ENCODE results near the gene CFAP221.

The CFAP221 gene

DNA sequence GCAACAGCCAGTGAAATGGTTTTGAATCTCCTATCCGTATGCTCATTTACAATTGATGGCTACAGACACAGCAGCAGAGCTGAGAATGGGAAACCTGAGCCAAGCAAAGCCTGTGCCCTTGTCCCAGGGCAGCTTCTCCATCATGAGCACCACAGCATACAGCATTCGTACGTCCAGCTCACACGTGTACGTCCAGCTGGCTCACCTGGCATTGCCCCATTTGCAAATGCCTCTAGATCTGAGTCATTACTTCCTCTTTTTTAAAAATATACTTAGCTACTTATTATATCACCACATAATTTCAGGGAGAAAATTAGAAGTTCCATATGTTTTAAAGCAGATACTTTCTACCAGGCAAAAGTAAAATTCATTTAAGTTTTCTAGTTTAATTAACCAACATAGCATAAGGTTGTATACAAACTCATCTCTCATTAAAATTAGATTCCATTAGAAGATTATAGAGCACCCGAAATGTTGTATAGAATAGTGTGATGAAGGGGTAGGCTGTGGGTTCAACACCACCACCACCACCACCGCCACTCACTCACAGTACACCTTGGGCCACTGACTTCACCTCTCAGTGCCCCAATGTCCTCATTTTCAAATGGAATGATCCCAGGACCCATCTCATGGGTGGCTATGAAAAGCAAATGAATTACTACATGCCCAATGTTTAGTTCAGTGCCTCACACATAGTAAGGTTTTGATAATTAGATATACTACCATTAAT, 103.4 kb downstream of the CFAP221 start:
- no peak for FAIRE-seq

GRCh38 chr2:119649364-119649917, 105.2 kb downstream of the CFAP221 start:
- no peak for FAIRE-seq

DNA sequence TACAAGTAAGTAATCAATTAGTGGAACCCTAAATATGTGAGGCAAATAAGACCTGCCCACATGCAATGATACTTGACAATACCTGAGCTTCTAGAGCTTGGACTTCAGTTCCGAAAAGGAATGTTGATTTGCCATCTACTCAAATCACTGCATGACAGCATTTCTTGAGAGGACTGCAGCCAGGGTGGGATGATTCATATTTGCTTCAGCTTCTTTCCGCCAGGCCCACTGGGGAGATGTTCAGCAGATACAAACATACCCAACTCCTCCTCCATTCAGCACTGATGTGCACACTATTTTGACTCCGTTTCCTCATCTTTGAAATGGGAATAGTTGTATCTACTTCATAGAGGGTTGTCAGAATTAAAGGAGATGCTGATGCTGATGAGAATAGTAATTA, 106.0 kb downstream of the CFAP221 start:
- FAIRE-seq, result no peak

DNA sequence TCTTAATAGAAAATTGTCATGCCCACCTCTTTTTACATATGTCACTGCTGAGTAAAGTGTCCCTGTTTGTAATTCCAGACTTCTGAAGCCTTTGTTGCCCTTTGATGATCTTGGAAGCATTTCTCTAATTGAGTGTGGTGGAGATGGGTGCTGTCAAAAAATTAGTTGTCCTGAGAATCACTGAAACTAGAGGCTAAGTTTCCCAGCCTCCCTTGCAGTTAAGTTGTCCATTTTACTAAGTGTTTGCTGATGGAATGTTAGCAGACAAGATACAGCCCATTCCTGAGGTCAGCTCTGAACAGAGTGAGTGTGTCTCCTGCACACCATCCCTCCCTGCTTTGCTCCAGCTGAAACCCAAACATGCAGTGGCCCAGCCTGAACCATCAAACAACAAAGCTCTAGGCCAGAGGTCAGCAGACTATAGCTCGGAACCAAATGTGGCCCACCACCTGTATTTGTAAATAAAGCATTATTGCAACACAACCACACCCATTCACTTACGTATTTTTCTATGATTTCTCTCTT, 106.7 kb downstream of the CFAP221 start:
- FAIRE-seq, result no peak

DNA sequence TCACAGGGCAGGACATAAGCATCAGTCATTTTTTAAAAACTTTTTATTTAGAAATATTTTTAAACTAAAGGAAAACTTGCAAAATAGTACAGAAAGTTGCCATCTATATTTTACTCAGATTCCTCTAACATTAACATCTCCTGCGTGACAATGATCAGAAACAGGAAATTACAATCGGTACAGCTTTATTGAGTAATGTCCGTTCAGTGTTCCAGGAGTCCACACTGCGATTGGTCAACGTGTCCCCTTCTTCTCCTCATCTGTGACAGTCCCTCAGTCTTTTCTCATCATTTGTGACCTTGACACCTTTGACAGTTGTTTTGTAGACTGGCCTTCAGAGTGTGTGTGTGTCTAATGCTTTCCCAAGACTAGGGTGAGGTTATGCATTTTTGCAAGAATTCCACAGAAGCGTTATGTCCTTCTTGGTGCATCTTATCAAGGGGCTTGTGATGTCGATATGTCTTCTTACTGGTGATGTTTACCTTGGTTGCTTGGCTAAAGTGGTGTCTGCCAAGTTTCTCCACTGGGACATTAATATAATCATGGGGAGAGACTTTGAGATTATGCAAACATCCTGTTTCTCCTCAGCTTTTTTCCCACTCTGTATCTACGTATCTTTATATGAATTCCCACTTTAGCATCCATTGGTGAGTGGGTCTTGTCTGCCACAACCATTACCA, 113.4 kb downstream of the CFAP221 start:
- FAIRE-seq, result no peak

DNA sequence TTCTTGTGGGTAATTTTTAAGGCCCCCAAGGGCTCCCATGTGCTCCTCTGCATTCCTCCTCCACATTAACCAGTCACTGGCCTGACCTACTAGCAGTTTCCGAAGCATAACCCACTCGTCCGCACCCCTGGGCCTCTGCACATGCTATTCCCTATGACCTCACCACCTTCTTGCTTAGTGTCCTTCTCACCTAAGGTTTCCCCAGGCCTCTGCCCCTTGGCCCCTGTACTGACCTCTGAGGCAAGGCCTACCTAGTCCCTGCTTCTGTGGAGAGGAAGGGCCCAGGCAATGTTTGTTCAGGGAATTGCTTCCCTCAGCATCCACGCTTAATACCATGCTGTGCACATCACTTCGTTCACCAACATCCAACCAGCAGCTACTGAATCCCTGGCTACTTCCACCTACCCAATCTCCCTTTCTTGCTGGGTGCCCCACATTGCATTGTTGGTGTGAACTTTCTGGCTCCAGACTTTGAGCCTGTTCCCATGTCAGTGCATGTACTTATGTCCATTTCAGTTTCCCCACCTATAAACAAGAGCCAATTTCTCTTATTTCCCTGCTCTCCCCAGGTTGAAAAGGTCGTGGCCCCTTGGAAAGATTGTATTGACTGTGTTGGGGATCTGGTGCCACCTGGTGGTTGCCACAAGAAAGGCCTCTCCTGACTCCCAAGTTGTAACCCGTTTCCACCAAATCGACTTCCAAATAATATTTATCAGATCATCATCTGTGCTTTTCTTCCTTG, 115.5 kb downstream of the CFAP221 start:
- no peak for FAIRE-seq

GRCh38 chr2:119660343-119660658, 116.1 kb downstream of the CFAP221 start:
- no peak for FAIRE-seq

DNA sequence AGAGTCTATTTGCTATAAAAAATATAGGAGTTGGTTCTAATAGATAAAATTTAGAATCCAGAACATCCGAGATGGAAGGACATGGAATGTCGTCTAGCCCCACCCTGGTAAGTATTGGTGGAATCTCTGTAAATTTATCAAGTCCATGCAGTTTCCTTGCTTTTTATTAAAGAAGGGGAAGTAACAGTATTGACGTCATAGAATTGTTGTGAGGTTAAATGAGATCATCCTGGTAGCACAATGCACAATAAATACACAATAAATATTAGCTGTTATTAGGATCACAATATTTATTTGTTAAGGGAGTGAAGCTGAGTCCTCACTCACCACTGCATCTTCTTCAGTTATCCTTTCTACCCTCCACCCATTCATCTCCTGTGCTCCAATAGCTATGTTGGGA, 118.0 kb downstream of the CFAP221 start:
- FAIRE-seq, result no peak

GRCh38 chr2:119668546-119668945, 124.3 kb downstream of the CFAP221 start:
- no peak for FAIRE-seq

GRCh38 chr2:119671016-119671415, 126.8 kb downstream of the CFAP221 start:
- no peak for FAIRE-seq

DNA sequence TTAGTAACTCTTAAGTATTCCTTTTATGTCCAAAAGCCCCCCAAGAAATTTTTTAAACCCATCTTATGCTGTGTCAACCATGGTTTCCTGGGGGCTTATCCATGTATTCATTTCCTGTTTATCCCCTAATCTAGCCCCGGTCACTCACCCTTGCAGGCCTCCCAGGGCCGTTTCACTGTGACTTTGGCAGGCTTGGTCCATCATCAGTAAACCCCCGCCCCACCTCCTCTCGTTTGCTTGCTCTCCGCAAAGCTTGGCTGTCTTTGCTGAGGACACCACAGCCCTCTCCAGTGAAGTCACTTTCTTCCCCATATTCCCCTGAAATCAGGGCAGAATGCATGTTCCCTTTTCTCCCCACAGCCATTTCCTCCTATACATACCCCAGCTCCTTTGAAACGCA, 127.5 kb downstream of the CFAP221 start:
- no peak for FAIRE-seq

GRCh38 chr2:119672161-119672862, 128.1 kb downstream of the CFAP221 start:
- no peak for FAIRE-seq

DNA sequence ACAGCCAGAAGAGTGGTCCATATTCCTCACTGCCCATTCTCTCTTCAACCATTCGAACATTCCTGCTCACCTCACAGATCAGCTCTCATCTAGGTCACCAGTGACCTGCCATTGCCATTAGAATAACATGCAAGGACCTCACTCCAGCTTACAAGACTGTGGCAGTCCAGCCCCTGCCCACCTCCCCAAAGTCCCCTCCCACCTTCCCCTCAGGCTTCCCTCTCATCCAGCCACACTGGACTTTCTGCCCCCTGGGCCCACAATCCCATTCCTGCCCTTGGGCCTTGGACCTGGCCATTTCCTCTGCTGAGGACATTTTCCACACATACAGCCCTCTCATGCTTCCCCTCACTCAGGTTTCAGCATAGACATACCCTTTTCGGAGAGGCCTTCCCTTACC, 129.5 kb downstream of the CFAP221 start:
- FAIRE-seq, result no peak

GRCh38 chr2:119674711-119675500, 130.7 kb downstream of the CFAP221 start:
- no peak for FAIRE-seq

GRCh38 chr2:119678021-119678656, 133.9 kb downstream of the CFAP221 start:
- no peak for FAIRE-seq

DNA sequence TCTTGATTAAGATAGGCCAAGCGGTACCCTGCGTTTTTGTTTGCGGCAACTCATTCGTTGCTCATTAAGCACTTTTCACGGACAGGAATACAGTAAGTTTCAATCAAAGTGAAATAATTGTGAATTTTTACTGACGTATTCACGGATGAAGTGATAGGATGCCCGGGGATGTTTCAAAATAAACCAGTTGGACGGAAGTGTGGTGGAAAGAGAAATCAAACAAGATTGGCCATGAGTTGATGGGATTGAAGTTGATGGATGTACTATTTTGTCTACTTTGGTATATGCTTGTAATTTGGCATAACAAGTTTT, 135.2 kb downstream of the CFAP221 start:
- FAIRE-seq, result no peak

DNA sequence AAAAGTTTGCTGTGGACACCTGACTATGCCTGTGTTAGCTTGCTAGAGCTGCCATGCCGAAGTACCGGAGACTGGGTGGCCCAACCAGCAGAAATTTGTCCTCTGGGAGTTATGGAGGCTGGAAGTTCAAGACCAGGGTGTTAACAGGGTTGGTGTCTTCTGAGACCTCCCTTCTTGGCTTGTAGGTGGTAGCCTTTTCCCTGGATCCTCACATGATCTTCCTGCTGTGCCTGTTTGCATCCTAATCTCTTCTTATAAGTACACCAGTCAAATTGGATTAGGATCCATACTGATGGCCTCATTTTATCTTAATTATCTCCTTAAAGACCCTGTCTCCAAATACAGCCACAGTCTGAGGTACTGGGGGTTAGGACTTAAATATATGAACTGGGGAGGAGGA, 135.6 kb downstream of the CFAP221 start:
- FAIRE-seq, result no peak

GRCh38 chr2:119680457-119681202, 136.4 kb downstream of the CFAP221 start:
- no peak for FAIRE-seq

DNA sequence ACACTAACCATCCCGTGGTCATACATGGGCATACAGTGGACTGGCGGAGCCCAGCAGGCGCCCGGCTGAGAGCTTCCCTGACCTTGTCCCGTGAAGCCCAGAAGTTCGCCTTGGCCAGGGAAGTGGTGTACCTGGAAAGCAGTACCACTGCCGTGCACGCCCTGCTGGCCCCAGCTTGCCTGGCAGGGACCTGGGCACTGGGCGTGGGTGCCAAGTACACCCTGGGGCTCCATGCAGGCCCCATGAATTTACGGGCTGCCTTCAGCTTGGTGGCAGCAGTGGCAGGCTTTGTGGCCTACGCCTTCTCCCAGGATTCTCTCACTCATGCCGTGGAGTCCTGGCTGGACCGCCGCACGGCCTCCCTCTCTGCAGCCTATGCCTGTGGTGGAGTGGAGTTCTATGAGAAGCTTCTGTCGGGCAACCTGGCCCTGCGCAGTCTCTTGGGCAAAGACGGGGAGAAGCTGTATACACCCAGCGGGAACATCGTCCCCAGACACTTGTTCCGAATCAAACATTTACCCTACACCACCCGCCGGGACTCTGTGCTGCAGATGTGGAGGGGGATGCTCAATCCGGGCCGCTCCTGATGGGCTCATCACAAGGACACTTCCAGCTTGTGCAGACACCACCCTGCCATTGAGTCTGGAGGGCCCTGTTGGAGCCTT, 137.1 kb downstream of the CFAP221 start:
- no peak for FAIRE-seq

DNA sequence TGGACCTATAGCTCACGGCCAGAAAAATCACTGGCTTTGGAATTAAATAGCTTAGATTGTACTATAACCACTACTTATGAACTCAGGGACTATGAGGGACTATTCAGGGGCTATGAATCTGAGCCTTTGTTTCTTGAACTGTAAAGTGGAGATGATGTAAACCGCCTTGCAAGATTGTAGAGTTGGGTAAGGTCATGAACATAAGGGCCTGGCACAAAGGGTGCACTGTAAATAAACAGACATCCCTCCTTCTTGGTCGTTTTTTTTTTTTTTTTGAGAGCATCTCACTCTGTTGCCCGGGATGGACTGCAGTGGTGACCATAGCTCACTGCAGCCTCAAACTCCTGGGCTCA, 137.6 kb downstream of the CFAP221 start:
- FAIRE-seq, result no peak
